Stomach (tissue), 4 donors: ENCODE results near the gene FBXL20.

Experiments used
- CTCF ChIP-seq, 7 experiments: fragments of 450-650 bp in 4 of 7; fragments of 200-600 bp in 3 of 7; sonication (generic) in 3 of 7; IDR thresholded peaks; one replicate each; pipeline ENCODE4 v1.5.1; 2016 to 2019; ENCODE audit warnings: antibody characterized with exemption in 7 of 7, control low read depth in 2 of 7, mild to moderate bottlenecking in 1 of 7
- EP300 ChIP-seq: sonication (generic); formaldehyde crosslinking; IDR thresholded peaks from one replicate; pipeline ENCODE4 v1.6.1; 2017; ENCODE audit warnings: antibody characterized with exemption
- POLR2AphosphoS5 ChIP-seq, 3 donors: sonication (generic); formaldehyde crosslinking; IDR thresholded peaks; one replicate each; pipeline ENCODE4 v1.6.1; 2016; ENCODE audit warnings: antibody characterized with exemption in 3 of 3

- TF ChIP-seq CTCF (IDR thresholded peaks at IDR 0.05) (no peak), POLR2AphosphoS5 (IDR thresholded peaks at IDR 0.05) (no peak), EP300 (no peak)
Observed at GRCh38 chr17:39429600-39429999, 28.2 kb upstream of the FBXL20 start.
